ENCODE data around the gene WTAP.

The WTAP gene
- 176 to 247 (median 191) reads per million in 3 donors for total RNA-seq

DNA sequence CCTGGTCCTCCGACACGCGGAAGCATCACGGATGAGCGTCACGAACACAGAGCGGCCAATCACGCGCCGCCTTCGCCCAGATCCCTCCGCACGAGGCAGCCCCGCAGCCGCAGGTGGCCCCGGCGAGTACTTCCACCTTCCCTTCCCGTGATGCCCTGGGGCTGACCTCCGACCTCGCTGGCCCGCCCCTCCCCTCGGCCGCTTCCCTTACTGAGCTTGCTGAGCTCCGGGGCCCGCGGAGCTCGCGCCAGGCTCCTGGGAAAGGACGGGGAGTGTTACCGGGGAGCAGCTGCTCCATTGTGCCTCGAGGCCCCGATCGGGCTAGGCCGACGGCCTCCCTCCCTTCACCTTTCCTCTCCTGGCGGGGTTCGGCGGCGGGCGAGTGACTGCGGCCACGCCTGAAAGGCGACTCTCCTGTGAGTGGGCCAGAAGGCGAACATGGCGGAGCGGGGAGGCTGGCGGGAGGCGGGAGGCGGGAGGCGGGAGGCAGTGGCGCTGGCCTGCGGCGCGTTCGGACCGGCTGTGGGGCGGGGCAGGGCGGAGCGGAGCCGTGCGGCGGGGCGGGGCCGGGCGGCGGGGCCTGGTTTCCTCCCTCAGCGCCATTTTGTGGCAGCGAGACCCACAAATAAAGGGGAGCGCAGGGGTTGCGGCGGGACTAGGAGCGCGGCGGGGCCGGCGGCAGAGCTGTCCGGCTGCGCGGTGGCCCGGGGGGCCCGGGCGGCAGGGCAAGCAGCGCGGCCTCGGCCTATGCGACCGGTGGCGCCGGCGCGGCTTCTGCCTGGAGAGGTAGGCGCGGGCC lies at the start of gene WTAP:
Gene WTAP (plus strand): TSS at position 589 of the 799 bp plus-strand sequence. CDS start 8,760 bp downstream, outside the sequence.
- peak; percentile 94 to 95 (median 95) for DNase-seq
- peak within 1 kb of the TSS; percentile 92 for H3K4me3 ChIP-seq (ENCODE audit: insufficient read depth, low read depth, low read length, poor library complexity, severe bottlenecking)
- peaks cover 6% of the 10 kb centered on the region for H3K36me3 ChIP-seq (ENCODE audit: control insufficient read depth, insufficient read depth, low read length)
- H3K9me3 ChIP-seq (ENCODE audit: control insufficient read depth, low read length): no peaks in the 10 kb centered on the region
- H3K27me3 ChIP-seq (replicated peaks; ENCODE audit: control insufficient read depth, insufficient read depth, low read length, poor library complexity, severe bottlenecking): no peaks in the 10 kb centered on the region
- H3K4me1 ChIP-seq (ENCODE audit: control insufficient read depth, insufficient read depth, low read length, poor library complexity, severe bottlenecking): peaks cover 29% of the 10 kb centered on the region
- peak within 1 kb of the TSS; percentile 94 for H3K27ac ChIP-seq (ENCODE audit: insufficient read depth, low read length, poor library complexity, severe bottlenecking)

- H3K27me3 ChIP-seq (replicated peaks; ENCODE audit: control insufficient read depth, insufficient read depth, low read length, poor library complexity, severe bottlenecking): no peaks in the 10 kb centered on the region
- H3K4me3 ChIP-seq (ENCODE audit: insufficient read depth, low read depth, low read length, poor library complexity, severe bottlenecking): no peak overlapping the region
- no peaks in the 10 kb centered on the region for H3K4me1 ChIP-seq (ENCODE audit: control insufficient read depth, insufficient read depth, low read length, poor library complexity, severe bottlenecking)
- no peaks in the 10 kb centered on the region for H3K9me3 ChIP-seq (ENCODE audit: control insufficient read depth, low read length)
- no peak overlapping the region for H3K27ac ChIP-seq (ENCODE audit: insufficient read depth, low read length, poor library complexity, severe bottlenecking)
- H3K36me3 ChIP-seq (ENCODE audit: control insufficient read depth, insufficient read depth, low read length): peaks cover 20% of the 10 kb centered on the region
- no peak for DNase-seq
Observed at GRCh38 chr6:159677506-159678165, 49.7 kb upstream of the WTAP start.

GRCh38 chr6:159678574-159678973 lies 48.7 kb upstream of the WTAP start:
- H3K27ac ChIP-seq (ENCODE audit: insufficient read depth, low read length, poor library complexity, severe bottlenecking): no peak overlapping the region
- no peak for DNase-seq
- H3K36me3 ChIP-seq (ENCODE audit: control insufficient read depth, insufficient read depth, low read length): peaks cover 22% of the 10 kb centered on the region

GRCh38 chr6:159679091-159680077 lies 47.9 kb upstream of the WTAP start:
- no peak overlapping the region for H3K4me3 ChIP-seq (ENCODE audit: insufficient read depth, low read depth, low read length, poor library complexity, severe bottlenecking)
- no peak overlapping the region for H3K27ac ChIP-seq (ENCODE audit: insufficient read depth, low read length, poor library complexity, severe bottlenecking)
- no peaks in the 10 kb centered on the region for H3K27me3 ChIP-seq (replicated peaks; ENCODE audit: control insufficient read depth, insufficient read depth, low read length, poor library complexity, severe bottlenecking)
- H3K36me3 ChIP-seq (ENCODE audit: control insufficient read depth, insufficient read depth, low read length): peaks cover 27% of the 10 kb centered on the region
- H3K4me1 ChIP-seq (ENCODE audit: control insufficient read depth, insufficient read depth, low read length, poor library complexity, severe bottlenecking): no peaks in the 10 kb centered on the region
- DNase-seq: no peak
- H3K9me3 ChIP-seq (ENCODE audit: control insufficient read depth, low read length): no peaks in the 10 kb centered on the region

More at GRCh38 chr6:159678574-159678973, 48.7 kb upstream of the WTAP start:
- Histone ChIP-seq H3K4me3 (ENCODE audit: insufficient read depth, low read depth, low read length, poor library complexity, severe bottlenecking) (no peak overlapping the region), H3K9me3 (ENCODE audit: control insufficient read depth, low read length) (no peaks in the 10 kb centered on the region), H3K4me1 (ENCODE audit: control insufficient read depth, insufficient read depth, low read length, poor library complexity, severe bottlenecking) (no peaks in the 10 kb centered on the region), H3K27me3 (replicated peaks; ENCODE audit: control insufficient read depth, insufficient read depth, low read length, poor library complexity, severe bottlenecking) (no peaks in the 10 kb centered on the region)

GRCh38 chr6:159680104-159680503 lies 47.2 kb upstream of the WTAP start:
- H3K36me3 ChIP-seq (ENCODE audit: control insufficient read depth, insufficient read depth, low read length): peaks cover 33% of the 10 kb centered on the region
- H3K27me3 ChIP-seq (replicated peaks; ENCODE audit: control insufficient read depth, insufficient read depth, low read length, poor library complexity, severe bottlenecking): no peaks in the 10 kb centered on the region
- H3K4me1 ChIP-seq (ENCODE audit: control insufficient read depth, insufficient read depth, low read length, poor library complexity, severe bottlenecking): no peaks in the 10 kb centered on the region
- no peak for DNase-seq
- H3K4me3 ChIP-seq (ENCODE audit: insufficient read depth, low read depth, low read length, poor library complexity, severe bottlenecking): no peak overlapping the region
- no peak overlapping the region for H3K27ac ChIP-seq (ENCODE audit: insufficient read depth, low read length, poor library complexity, severe bottlenecking)
- no peaks in the 10 kb centered on the region for H3K9me3 ChIP-seq (ENCODE audit: control insufficient read depth, low read length)

GRCh38 chr6:159681191-159681880 lies 46.0 kb upstream of the WTAP start:
- H3K27me3 ChIP-seq (replicated peaks; ENCODE audit: control insufficient read depth, insufficient read depth, low read length, poor library complexity, severe bottlenecking): no peaks in the 10 kb centered on the region
- no peak overlapping the region for H3K4me3 ChIP-seq (ENCODE audit: insufficient read depth, low read depth, low read length, poor library complexity, severe bottlenecking)
- H3K4me1 ChIP-seq (ENCODE audit: control insufficient read depth, insufficient read depth, low read length, poor library complexity, severe bottlenecking): no peaks in the 10 kb centered on the region
- H3K27ac ChIP-seq (ENCODE audit: insufficient read depth, low read length, poor library complexity, severe bottlenecking): no peak overlapping the region
- H3K9me3 ChIP-seq (ENCODE audit: control insufficient read depth, low read length): no peaks in the 10 kb centered on the region
- H3K36me3 ChIP-seq (ENCODE audit: control insufficient read depth, insufficient read depth, low read length): peaks cover 33% of the 10 kb centered on the region
- DNase-seq: no peak

- no peak overlapping the region for H3K4me3 ChIP-seq (ENCODE audit: insufficient read depth, low read depth, low read length, poor library complexity, severe bottlenecking)
- H3K27ac ChIP-seq (ENCODE audit: insufficient read depth, low read length, poor library complexity, severe bottlenecking): no peak overlapping the region
- no peak for DNase-seq
- H3K4me1 ChIP-seq (ENCODE audit: control insufficient read depth, insufficient read depth, low read length, poor library complexity, severe bottlenecking): no peaks in the 10 kb centered on the region
- peaks cover 33% of the 10 kb centered on the region for H3K36me3 ChIP-seq (ENCODE audit: control insufficient read depth, insufficient read depth, low read length)
- no peaks in the 10 kb centered on the region for H3K27me3 ChIP-seq (replicated peaks; ENCODE audit: control insufficient read depth, insufficient read depth, low read length, poor library complexity, severe bottlenecking)
- no peaks in the 10 kb centered on the region for H3K9me3 ChIP-seq (ENCODE audit: control insufficient read depth, low read length)
Observed at GRCh38 chr6:159682295-159682694, 45.0 kb upstream of the WTAP start.

- no peak overlapping the region for H3K27ac ChIP-seq (ENCODE audit: insufficient read depth, low read length, poor library complexity, severe bottlenecking)
- no peak for DNase-seq
- no peak overlapping the region for H3K4me3 ChIP-seq (ENCODE audit: insufficient read depth, low read depth, low read length, poor library complexity, severe bottlenecking)
- H3K36me3 ChIP-seq (ENCODE audit: control insufficient read depth, insufficient read depth, low read length): peaks cover 31% of the 10 kb centered on the region
- no peaks in the 10 kb centered on the region for H3K27me3 ChIP-seq (replicated peaks; ENCODE audit: control insufficient read depth, insufficient read depth, low read length, poor library complexity, severe bottlenecking)
- H3K9me3 ChIP-seq (ENCODE audit: control insufficient read depth, low read length): no peaks in the 10 kb centered on the region
- H3K4me1 ChIP-seq (ENCODE audit: control insufficient read depth, insufficient read depth, low read length, poor library complexity, severe bottlenecking): no peaks in the 10 kb centered on the region
Observed at GRCh38 chr6:159682810-159683209, 44.5 kb upstream of the WTAP start.

- Histone ChIP-seq H3K27me3 (replicated peaks; ENCODE audit: control insufficient read depth, insufficient read depth, low read length, poor library complexity, severe bottlenecking) (no peaks in the 10 kb centered on the region), H3K4me1 (ENCODE audit: control insufficient read depth, insufficient read depth, low read length, poor library complexity, severe bottlenecking) (no peaks in the 10 kb centered on the region), H3K27ac (ENCODE audit: insufficient read depth, low read length, poor library complexity, severe bottlenecking) (no peak overlapping the region), H3K4me3 (ENCODE audit: insufficient read depth, low read depth, low read length, poor library complexity, severe bottlenecking) (no peak overlapping the region), H3K9me3 (ENCODE audit: control insufficient read depth, low read length) (no peaks in the 10 kb centered on the region), H3K36me3 (ENCODE audit: control insufficient read depth, insufficient read depth, low read length) (peaks cover 27% of the 10 kb centered on the region)
- no peak for DNase-seq
Observed at GRCh38 chr6:159684013-159684304, 43.3 kb upstream of the WTAP start.
